ENCODE measurements around the gene AGPAT2.

AGPAT2 gene

GRCh38 chr9:136700959-136701667 is 13.9 kb upstream of the AGPAT2 start:
- peak; percentile 74 for DNase-seq

- DNase-seq: no peak
These were observed 13.0 kb upstream of the AGPAT2 start for GRCh38 chr9:136700304-136700703.

DNA sequence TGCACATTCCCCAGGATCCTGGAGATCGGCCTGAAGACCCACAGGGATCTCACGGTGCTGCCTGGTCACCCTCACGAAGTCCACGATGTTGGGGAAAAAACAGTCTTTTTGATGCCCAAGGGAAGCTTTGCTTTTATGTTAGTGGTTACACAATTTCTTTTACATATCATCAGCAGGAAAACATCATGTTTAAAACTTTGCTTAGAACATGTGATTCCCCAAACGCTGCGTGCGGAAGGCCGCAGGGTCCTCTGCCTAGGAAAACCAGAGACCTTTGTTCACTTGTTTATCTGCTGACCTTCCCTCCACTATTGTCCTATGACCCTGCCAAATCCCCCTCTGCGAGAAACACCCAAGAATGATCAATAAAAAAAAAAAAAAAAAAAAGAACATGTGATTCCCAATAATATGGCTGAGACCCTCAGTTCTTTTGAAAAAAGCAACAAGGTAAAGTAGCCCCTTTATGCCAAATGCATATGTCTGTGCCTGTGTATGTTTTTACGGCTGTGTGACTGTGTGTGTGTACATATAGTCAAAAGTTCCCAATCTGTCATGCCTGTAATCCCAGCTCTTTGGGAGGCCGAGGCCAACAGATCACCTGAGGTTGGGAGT is 11.5 kb upstream of the AGPAT2 start:
- DNase-seq: no peak

- DNase-seq: no peak
These were observed 10.7 kb upstream of the AGPAT2 start for GRCh38 chr9:136697821-136698526.

- DNase-seq: no peak
These were observed 10.0 kb upstream of the AGPAT2 start for GRCh38 chr9:136697146-136697820.

- no peak for DNase-seq
These were observed 9.2 kb upstream of the AGPAT2 start for GRCh38 chr9:136696502-136696901.

- DNase-seq: no peak
These were observed 8.7 kb upstream of the AGPAT2 start for GRCh38 chr9:136695955-136696354.

DNA sequence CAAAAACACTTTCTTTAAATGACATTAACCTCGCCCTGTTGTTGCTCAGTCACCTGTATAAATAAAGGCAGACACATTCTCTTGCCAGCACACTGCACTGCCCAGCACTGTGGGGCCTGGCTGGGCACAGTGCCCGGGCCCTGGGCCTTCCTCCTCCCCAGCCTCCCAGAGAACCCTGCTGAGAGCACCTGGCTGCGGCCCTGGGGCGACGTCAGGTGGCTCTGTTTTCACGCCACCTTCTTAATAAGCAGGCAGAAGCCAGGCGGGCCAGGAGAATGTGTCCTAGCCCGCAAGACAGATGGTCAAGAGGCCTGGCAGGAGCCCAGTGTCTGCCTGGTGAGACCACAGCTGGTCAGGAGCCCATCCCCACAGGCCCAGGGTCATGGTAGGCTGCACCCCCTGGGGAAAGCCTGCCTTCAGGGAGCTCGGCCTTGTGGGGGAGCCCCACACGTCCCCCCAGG is 8.2 kb upstream of the AGPAT2 start:
- no peak for DNase-seq

DNA sequence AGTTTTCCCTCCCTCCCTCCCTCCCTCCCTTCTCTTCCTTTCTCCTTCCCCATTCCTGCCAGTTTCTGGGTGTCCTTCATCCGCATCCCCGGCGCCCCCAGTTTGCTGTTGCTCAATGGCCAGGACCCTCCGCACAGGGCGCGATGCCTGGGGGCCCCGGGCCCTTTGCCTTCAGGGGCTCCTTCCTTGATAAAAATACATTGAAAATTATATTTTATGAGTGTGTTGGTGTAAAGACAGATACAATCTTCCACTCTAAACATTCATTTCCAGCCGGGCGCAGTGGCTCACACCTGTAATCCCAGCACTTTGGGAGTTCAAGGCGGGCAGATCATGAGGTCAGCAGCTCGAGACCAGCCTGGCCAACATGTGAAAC is 7.6 kb upstream of the AGPAT2 start:
- DNase-seq: no peak

GRCh38 chr9:136694163-136694871 is 7.1 kb upstream of the AGPAT2 start:
- DNase-seq: no peak

- no peak for DNase-seq
These were observed 6.4 kb upstream of the AGPAT2 start for GRCh38 chr9:136693490-136694162.

GRCh38 chr9:136693135-136693489 is 5.9 kb upstream of the AGPAT2 start:
- no peak for DNase-seq

DNA sequence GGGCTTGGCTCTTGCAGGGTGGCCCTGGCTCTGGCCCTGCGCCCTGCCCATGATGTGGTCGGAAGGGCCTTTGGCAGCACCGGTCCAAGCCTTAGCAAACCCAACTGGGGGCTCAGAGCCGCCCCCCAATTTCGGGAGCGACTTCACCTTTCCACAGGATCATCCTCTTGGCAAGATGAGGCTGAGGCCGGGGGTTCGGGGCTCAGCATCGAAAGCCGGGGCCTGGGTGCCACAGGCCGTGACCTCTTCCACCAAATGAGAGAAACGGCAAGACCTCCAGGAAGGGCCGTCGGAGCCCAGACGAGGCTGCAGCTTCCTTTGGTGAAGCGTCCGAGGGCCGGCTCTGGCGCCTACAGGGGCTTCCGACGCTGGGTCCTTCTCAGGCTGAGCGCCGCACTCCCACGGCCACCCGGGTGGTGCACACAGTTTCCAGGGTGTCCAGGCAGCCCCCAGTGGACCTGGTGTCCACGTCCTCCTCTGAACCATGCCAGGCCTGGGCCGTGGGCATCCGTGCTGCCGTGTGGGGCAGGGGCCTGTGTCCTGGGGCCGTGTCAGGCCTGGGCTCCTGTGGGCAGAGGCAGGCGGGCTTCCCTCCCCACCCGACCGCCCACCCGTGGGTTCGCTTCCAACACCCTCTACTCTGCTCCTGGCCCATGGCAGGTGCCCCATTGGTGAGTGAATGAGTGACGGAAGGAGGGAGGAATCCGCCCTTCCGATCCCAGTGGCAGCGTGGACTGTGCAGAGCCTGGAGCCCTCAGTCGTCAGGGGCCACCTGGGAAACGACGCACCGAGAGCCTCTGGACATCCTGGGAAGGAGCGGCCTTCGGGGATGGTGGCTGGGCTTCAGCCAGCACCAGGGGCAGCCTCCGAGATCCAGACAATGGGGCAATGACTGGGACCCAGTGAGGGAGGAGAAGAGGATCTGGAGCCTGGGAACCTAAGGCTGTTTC is 5.2 kb upstream of the AGPAT2 start:
- no peak for DNase-seq

DNA sequence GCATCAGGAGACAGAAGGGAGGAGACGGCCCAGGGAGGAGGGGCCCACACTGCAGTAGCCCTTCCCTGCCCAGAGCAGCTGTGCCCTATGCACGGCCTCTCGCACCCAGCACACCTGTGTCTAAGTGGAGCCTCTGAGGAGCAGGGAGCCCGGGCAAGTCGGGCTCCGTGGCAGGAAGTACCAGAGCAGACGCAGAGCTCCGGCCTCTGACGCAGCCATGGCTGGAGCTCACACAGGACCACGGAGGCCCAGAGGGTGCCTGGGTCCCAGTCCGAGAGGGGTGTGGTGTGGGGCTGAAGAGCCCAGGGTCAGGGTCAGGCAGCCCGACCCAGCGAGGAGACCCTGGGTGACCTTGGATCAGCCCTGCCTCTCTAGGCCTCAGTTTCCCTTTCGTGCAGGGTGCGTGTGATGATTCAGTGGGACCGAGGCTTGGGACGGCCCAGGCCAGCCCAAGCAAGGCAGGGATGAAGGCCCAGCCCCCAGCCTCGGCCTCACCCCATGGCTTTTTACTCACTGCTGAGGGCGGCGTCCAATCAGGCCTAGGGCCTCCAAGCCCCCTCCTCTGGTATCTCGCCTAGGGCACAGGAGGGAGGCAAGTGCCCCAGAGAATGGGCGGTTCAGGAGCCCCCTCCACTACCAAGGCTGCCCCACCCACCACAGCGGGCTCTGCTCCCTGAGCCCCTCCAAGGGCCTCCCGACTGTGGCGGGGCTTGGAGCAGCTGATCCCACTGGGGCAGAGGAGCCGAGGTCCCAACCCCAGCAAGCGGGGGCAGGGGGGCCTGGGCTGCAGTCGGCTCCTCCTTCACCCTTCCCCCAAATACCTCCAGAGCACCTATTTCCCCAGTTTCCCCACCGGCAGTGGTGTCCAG is 4.3 kb upstream of the AGPAT2 start:
- DNase-seq: no peak

DNA sequence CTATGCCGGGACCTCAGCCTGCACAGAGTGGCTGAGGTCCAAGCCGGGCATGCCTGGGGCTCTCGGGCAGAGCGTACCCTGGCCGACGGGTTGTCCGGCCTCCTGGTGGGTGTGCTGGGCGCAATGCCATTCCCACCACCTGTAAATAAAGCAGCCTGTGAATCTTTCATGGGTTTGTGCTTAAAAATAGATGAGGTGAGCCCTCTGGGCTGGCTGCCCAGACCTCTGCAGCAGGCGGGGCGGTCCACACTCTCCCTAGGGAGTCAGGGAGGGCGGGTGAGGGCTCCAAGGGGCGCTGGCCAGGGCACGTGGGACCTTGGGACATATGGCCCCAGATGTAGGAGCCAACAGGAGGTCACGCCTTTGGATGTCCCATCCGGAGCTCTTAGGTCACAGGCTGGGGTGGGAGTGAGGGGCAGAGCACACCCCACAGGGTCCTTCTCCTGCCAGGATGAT is 3.6 kb upstream of the AGPAT2 start:
- no peak for DNase-seq

DNA sequence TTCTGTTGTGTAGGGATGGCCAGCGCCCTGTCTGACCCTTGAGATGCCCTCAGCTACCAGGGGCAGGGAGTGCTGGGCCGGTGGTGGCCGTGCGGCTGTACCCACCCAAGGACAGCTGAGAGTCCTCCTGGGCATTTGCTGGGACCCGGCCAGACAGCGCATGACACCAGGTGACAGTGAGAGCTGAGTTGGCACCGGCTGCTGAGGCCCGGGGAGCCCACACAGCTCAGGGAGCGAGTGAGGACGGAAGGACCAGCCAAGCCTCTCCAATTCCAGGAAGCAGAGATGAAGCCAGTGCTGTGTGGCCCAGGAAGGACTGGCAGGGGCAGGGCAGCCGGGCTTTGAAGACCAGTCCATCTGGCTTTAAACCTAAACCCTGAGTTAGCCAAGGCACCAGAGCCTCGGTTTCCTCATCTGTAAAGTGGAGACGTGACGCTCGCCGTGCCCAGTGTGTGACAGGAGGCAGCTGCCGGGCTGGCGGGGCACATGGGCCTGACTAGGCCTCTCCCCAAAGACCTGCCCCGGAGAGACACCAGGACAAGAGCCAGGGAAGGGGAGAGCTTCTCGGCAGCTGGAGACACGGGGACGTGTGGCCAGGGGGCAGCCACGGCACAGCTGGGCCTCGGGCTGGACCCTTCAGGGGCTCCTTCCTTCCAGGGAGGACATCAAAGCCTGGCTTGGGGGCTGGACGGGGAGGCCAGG is 3.0 kb upstream of the AGPAT2 start:
- DNase-seq: no peak

DNA sequence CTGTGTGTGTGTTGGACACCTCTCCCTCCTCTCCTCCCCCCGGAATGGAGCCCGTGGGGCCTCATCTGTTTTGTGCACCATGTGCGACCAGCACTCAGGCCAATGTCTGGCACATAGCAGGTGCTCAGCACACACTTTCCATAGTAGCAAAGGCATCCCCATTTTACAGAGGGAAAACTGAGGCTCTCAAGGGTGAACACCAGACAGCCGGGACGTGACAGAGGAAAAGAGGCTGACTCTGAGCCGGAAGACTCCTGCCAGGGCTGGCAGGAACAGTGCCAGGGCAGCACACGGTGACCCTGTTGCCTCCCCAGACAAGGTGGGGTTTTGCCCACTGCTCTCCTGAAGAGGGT is 1.8 kb upstream of the AGPAT2 start:
- no peak for DNase-seq

GRCh38 chr9:136688274-136689107 is 1.2 kb upstream of the AGPAT2 start:
- no peak for DNase-seq
